AG09319 (cell line): ENCODE measurements around the gene CYP2B6.
"Not testable (repeated sequence)": the region's sequence is repeated elsewhere in the genome, so short reads cannot be mapped to it uniquely, and the experiment has no call there.

Experiments used
- DNase-seq: peaks from one replicate; pipeline ENCODE4 v3.0.0-alpha.2; 2010; ENCODE audit warnings: low read depth; ENCODE audit errors: extremely low read depth
- CTCF ChIP-seq: IDR thresholded peaks from 2 replicates; pipeline ENCODE4 v1.5.1; 2011; ENCODE audit warnings: low read depth, mild to moderate bottlenecking, inconsistent platforms, low read length, moderate library complexity

Gene CYP2B6

DNA sequence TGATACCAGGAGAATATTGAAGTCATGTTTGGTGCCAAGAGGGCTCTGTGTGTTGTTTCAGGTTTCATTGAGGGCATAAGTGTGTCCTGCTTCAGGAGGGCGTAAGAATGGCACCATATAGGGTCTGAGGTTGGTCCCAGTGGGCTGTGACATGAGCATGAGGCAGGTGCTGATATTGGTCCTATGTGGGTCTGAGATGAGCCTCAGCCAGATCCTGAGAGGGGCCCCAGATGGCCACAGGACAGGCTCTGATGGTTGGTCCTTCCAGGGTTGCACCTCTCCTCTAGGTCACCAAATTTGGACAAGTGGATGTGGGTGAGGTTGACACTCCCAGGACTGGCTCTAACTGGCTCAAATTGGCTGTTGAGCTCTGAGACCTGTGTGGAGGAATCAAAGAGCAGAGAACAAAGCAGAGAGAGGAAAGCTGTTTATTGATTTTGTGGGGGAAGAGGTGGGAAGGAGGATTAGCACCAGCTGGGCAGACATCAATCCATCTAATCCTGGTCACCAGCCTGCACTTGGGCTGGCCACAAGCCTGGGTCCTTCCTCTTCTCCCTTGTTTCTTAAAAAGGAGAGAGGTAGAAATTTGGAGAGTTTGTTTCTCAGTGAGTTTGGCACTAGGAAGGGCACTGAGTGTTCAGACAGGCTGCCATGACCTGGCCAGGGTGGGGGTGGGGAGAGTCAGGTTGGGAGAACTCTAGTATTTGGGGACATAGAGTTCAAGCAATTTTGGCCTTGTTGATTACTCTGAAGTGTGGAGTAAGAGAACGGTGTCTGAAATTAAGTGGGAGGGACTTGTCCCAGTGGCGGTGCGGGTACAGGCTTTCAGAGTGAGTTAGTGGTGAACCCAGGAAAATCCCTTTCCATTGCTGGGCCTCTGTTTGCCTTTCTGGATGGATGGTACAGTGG, 38.7 kb downstream of the CYP2B6 start:
- no peak for DNase-seq
- no peak for TF ChIP-seq CTCF

GRCh38 chr19:41030651-41031050, 39.6 kb downstream of the CYP2B6 start:
- no peak for TF ChIP-seq CTCF
- DNase-seq = no peak

GRCh38 chr19:41031916-41032315, 40.8 kb downstream of the CYP2B6 start:
- no peak for DNase-seq
- no peak for TF ChIP-seq CTCF

DNA sequence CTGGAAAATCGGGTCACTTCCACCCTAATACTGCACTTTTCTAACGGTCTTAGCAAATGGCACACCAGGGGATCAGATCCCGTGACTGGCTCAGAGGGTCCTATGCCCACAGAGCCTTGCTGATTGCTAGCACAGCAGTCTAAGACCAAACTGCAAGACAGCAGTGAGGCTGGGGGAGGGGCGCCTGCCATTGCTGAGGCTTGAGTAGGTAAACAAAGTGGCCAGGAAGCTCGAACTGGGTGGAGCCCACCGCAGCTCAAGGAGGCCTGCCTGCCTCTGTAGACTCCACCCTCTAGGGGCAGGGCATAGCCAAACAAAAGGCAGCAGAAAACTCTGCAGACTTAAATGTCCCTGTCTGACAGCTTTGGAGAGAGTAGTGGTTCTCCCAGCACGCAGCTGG, 42.2 kb downstream of the CYP2B6 start:
- not testable (repeated sequence) for DNase-seq

DNA sequence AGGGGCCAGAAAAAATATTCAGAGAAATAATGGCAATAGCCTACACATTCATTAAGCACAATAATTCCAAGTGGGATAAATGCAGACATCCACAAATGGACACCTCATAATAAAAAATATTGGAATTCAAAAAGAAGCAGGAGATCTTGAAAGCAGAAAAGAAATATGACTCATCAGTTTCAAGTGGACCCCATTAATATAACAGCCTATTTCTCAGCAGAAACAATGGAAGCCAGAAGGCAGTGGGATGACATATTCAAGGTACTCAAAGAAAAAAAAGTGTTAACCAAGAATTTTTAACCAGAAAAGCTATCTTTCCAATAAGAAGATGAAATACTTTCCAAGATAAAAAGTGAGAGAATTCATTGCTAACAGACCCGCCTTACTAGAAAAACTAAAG, 48.7 kb downstream of the CYP2B6 start:
- TF ChIP-seq CTCF = no peak
- DNase-seq = no peak

DNA sequence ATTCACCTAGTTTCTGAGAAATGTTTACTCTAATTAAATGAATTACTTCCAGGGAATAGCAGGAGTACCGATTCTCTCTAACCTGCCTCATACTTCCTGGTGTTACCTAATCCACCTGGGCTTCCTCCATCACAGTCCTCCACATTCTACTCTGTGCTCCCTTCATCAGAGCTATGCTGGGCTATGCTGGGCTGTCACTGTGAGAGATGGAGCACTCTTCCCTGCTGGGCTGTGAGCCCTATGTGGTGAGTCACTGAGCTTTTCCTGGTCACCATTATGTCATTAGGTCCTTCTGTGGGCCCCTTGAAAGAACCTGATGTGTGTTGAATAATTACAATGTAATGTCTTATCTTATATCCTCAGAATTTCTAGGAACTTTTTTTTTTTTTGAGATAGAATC, 54.0 kb downstream of the CYP2B6 start:
- not testable (repeated sequence) for DNase-seq

DNA sequence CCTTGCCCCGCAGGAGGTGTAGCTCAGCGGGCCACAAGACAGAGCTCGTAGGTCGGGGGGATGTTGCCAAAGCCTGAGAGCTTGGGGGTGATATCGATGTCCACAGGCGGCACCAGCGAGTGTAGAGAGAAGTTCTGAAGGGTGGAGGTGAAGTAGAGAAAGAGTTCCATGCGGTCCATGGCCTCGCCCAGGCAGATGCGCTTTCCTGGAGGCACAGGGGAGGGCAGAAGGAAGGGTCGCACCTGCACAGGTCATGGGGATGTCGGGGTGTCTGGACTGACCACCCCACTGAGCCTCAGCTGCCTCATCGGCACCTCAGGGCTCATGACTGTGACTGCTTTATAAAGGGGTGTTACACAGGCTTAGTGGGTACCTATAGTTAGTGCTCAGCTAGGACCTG, 59.3 kb downstream of the CYP2B6 start:
- no peak for DNase-seq
- no peak for TF ChIP-seq CTCF

DNA sequence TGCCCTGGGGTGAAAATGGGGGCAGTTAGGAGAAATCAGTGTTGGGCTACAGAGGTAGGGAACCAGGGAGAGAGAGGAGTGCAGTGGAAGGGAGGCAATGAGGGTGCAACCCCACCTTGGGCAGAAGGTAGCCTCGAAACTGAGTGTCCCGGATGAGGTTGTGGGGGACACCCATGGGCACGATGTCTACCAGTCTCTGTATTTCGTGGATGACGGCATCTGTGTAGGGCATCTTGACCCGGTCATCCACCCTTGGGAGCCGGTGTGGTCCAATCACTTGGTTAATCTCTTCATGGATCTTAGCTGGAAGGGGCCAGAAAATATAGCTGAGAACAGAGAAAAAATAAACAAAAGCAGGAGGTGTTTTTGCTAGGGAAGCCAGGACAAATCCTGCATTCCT, 61.1 kb downstream of the CYP2B6 start:
- DNase-seq = not testable (repeated sequence)

DNA sequence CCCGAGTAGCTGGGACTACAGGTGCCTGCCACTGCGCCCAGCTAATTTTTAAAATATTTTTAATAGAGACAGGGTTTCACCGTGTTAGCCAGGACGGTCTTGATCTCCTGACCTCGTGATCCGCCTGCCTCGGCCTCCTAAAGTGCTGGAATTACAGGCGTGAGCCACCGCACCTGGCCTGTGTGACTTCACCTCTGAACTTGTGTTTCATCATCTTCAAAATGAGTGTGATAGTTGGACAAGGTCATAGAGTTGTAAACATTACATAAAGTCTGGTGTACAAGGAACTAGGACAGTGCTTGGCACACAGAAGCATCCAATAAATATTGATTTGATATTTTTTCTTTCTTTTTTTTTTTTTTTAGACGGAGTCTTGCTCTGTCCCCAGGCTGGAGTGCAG, 62.2 kb downstream of the CYP2B6 start:
- not testable (repeated sequence) for DNase-seq
